Endometrial microvascular endothelial cells (primary cell): ENCODE results near the gene ZNF532. TPM values are rescaled to one million over a fixed set of nuclear protein-coding genes. Genes with fewer than 3 reads are reported as not detected.
"Not testable (repeated sequence)": the region's sequence is repeated elsewhere in the genome, so short reads cannot be mapped to it uniquely, and the experiment has no call there.

Experiments
- in situ Hi-C: cut with HindIII; loops from 2 replicates; pipeline ENCODE4 v1.10.0; 2017; ENCODE audit warnings: low sequenced_read_pairs, low pct_unique_long_range_greater_than_20kb; ENCODE audit errors: inconsistent ontology term
- total RNA-seq: library from RNA; depleted of rRNA; stranded (reverse); fragments of >200 nt; gene quantifications from one replicate; pipeline ENCODE4 v1.2.3, GENCODE V29; 2015; ENCODE audit errors: inconsistent ontology term

ZNF532 gene
- total RNA-seq, 1 donor from 2014 or later, result 36.9 TPM

- in situ Hi-C loops, result no loop called here
These were observed 30.3 kb downstream of the ZNF532 start for GRCh38 chr18:58894930-58895329.

- in situ Hi-C loops, result no loop called here
These were observed 30.7 kb downstream of the ZNF532 start for GRCh38 chr18:58895385-58895784.

GRCh38 chr18:58896268-58896667, 31.6 kb downstream of the ZNF532 start:
- in situ Hi-C loops, result no loop called here

- in situ Hi-C loops, result no loop called here
These were observed 32.2 kb downstream of the ZNF532 start for GRCh38 chr18:58896734-58897508.

GRCh38 chr18:58898010-58898799, 33.5 kb downstream of the ZNF532 start:
- in situ Hi-C loops, result no loop called here

GRCh38 chr18:58900015-58900649, 35.5 kb downstream of the ZNF532 start:
- in situ Hi-C loops, result no loop called here

GRCh38 chr18:58901143-58901542, 36.5 kb downstream of the ZNF532 start:
- in situ Hi-C loops, result no loop called here

GRCh38 chr18:58901783-58902182, 37.1 kb downstream of the ZNF532 start:
- in situ Hi-C loops, result no loop called here

GRCh38 chr18:58902961-58903360, 38.3 kb downstream of the ZNF532 start:
- in situ Hi-C loops, result no loop called here

GRCh38 chr18:58903533-58903932, 38.9 kb downstream of the ZNF532 start:
- in situ Hi-C loops, result no loop called here

- in situ Hi-C loops, result no loop called here
These were observed 41.2 kb downstream of the ZNF532 start for GRCh38 chr18:58905777-58906428.

- in situ Hi-C loops, result no loop called here
These were observed 43.3 kb downstream of the ZNF532 start for GRCh38 chr18:58908006-58908405.

GRCh38 chr18:58909521-58909920, 44.8 kb downstream of the ZNF532 start:
- in situ Hi-C loops, result no loop called here

GRCh38 chr18:58911241-58911640, 46.6 kb downstream of the ZNF532 start:
- in situ Hi-C loops, result no loop called here

- in situ Hi-C loops, result no loop called here
These were observed 47.1 kb downstream of the ZNF532 start for GRCh38 chr18:58911766-58912165.

GRCh38 chr18:58915006-58915799, 50.5 kb downstream of the ZNF532 start:
- in situ Hi-C loops, result no loop called here

- in situ Hi-C loops, result no loop called here
These were observed 51.3 kb downstream of the ZNF532 start for GRCh38 chr18:58915995-58916394.

GRCh38 chr18:58919934-58920333, 55.3 kb downstream of the ZNF532 start:
- in situ Hi-C loops, result not testable (repeated sequence)

GRCh38 chr18:58922995-58923394, 58.3 kb downstream of the ZNF532 start:
- in situ Hi-C loops, result no loop called here
